ENCODE results near the gene PSMB8.

The PSMB8 gene

GRCh38 chr6:32815115-32815514 is 28.7 kb downstream of the PSMB8 start (continued):
- no peak for TF ChIP-seq ZNF280C (tag by site-specific recombination; IDR thresholded peaks at IDR 0.05)
- TF ChIP-seq ZNF639 (tag by site-specific recombination; IDR thresholded peaks at IDR 0.05), result no peak
- no peak for TF ChIP-seq ZNF24 (tag by site-specific recombination; IDR thresholded peaks at IDR 0.05)
- no peak for TF ChIP-seq ZNF311 (tag by site-specific recombination; IDR thresholded peaks at IDR 0.05; ENCODE audit: borderline replicate concordance)
- TF ChIP-seq OSR2 (tag by site-specific recombination; IDR thresholded peaks at IDR 0.05), result no peak
- TF ChIP-seq ZNF76 (tag by site-specific recombination; IDR thresholded peaks at IDR 0.05; ENCODE audit: borderline replicate concordance, low read depth), result no peak
- no peak for TF ChIP-seq SCRT1 (tag by site-specific recombination; IDR thresholded peaks at IDR 0.05; ENCODE audit: borderline replicate concordance)
- no peak for TF ChIP-seq ZIC2 (tag by site-specific recombination; IDR thresholded peaks at IDR 0.05)
- TF ChIP-seq ZNF658 (tag by site-specific recombination; IDR thresholded peaks at IDR 0.05), result no peak

- POLR2A ChIA-PET, result interaction anchor here (1.2 kb wide), 1 partner anchor 80 kb away, joined by 3 read pairs; no protein-coding TSS in a partner anchor
- H3K27ac ChIP-seq (ENCODE audit: extremely low read depth, low read depth, low read length), result no peak overlapping the region
- H3K9me3 ChIP-seq (ENCODE audit: control insufficient read depth, insufficient read depth, low read depth, low read length), result no peaks in the 10 kb centered on the region
- no peaks in the 10 kb centered on the region for H3K4me1 ChIP-seq (ENCODE audit: control insufficient read depth, insufficient read depth, low read length)
- no peaks in the 10 kb centered on the region for H3K36me3 ChIP-seq (ENCODE audit: control insufficient read depth in 2 of 2, insufficient read depth in 1 of 2, low read length in 2 of 2)
- no peak overlapping the region for H3K4me3 ChIP-seq (ENCODE audit: low read depth, low read length)
- CTCF ChIA-PET, result interaction anchor here (0.7 to 2.0 kb wide), 4 partner anchors 10 to 114 kb away, joined by 4 to 5 read pairs (median 4); no protein-coding TSS in a partner anchor
- TF ChIP-seq ZNF184 (tag by site-specific recombination; IDR thresholded peaks at IDR 0.05) (no peak), ZSCAN5A (tag by site-specific recombination; IDR thresholded peaks at IDR 0.05) (no peak), ZEB2 (tag by site-specific recombination; IDR thresholded peaks at IDR 0.05) (no peak), PRDM1 (tag by site-specific recombination; IDR thresholded peaks at IDR 0.05) (no peak), ZSCAN23 (tag by site-specific recombination; IDR thresholded peaks at IDR 0.05) (no peak), PRDM2 (tag by site-specific recombination; IDR thresholded peaks at IDR 0.05; ENCODE audit: borderline replicate concordance) (no peak), ZBTB6 (tag by site-specific recombination; IDR thresholded peaks at IDR 0.05) (no peak), HIC1 (tag by site-specific recombination; IDR thresholded peaks at IDR 0.05) (no peak), ZNF677 (tag by site-specific recombination; IDR thresholded peaks at IDR 0.05) (no peak), MZF1 (tag by site-specific recombination; IDR thresholded peaks at IDR 0.05; ENCODE audit: borderline replicate concordance) (no peak), ZNF558 (tag by site-specific recombination; IDR thresholded peaks at IDR 0.05) (no peak), ZFP37 (tag by site-specific recombination; IDR thresholded peaks at IDR 0.05) (no peak), ZNF211 (tag by site-specific recombination; IDR thresholded peaks at IDR 0.05; ENCODE audit: low read depth) (no peak), ZNF404 (tag by site-specific recombination; IDR thresholded peaks at IDR 0.05) (no peak)
Measured at GRCh38 chr6:32814145-32814544, 29.7 kb downstream of the PSMB8 start.
